ENCODE results near the gene NAV2.

The NAV2 gene

GRCh38 chr11:19832086-19832750 is 119.6 kb downstream of the NAV2 start:
- Histone ChIP-seq H3K9me3 (ENCODE audit: low read depth, low read length) (no peaks in the 10 kb centered on the region), H3K27ac (no peak overlapping the region), H3K9ac (ENCODE audit: insufficient read length) (no peak overlapping the region), H3K36me3 (ENCODE audit: insufficient read depth, low read length) (no peaks in the 10 kb centered on the region), H3K4me3 (no peak overlapping the region)
- TF ChIP-seq FOXP2 (optimal IDR thresholded peaks at IDR 0.05; ENCODE audit: control extremely low read depth, extremely low read length, insufficient read depth) (no peak), EZH2 (IDR thresholded peaks at IDR 0.05) (no peak)
- DNase-seq (ENCODE audit: low read depth, low spot score), result no peak

DNA sequence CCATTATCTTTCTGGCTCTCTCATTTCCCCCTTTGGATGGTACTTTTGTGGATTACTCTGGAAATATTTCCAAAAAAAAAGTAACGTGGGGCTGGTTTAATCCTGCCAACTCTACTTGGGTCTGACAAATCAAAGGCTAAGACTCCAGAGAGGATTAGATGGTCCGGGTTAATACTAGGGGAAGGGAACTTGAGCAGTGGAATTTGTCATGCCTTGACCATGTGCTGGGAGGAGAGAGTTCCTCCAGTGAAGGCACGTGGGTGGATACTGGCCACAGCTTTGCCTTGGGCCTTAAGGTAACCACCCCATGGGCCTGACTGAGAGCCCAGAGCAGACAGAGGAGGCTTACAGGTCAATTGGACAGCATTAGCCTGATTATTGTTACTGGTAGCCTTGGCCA is 120.3 kb downstream of the NAV2 start:
- no peak for DNase-seq (ENCODE audit: low read depth, low spot score)
- Histone ChIP-seq H3K9ac (ENCODE audit: insufficient read length) (no peak overlapping the region), H3K9me3 (ENCODE audit: low read depth, low read length) (no peaks in the 10 kb centered on the region), H3K36me3 (ENCODE audit: insufficient read depth, low read length) (no peaks in the 10 kb centered on the region), H3K4me3 (no peak overlapping the region), H3K27ac (no peak overlapping the region)
- TF ChIP-seq EZH2 (IDR thresholded peaks at IDR 0.05) (no peak), POLR2AphosphoS5 (IDR thresholded peaks at IDR 0.05; ENCODE audit: borderline replicate concordance, low read depth, low read length) (no peak), FOXP2 (optimal IDR thresholded peaks at IDR 0.05; ENCODE audit: control extremely low read depth, extremely low read length, insufficient read depth) (no peak)

DNA sequence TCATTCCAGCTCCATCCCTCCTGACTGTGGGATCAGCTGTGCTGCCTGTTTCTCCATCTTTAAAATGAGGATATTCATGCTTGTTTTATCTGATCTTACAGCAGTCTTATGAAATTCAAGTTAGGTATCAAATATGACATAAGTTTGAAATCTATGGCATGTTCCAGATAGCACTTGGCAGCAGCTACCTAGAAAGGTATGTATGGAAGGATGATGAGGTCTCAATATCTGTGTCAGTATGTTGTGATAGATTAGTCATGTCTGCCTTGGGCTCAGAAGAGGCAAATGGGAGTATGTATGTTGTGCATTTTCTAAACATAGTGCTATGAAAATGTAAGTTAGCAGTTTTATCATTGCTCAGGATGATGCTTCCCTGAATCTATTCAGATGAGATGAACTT is 122.1 kb downstream of the NAV2 start:
- no peaks in the 10 kb centered on the region for H3K9me3 ChIP-seq (ENCODE audit: low read depth, low read length)
- H3K9ac ChIP-seq (ENCODE audit: insufficient read length), result no peak overlapping the region
- H3K27ac ChIP-seq, result no peak overlapping the region
- no peaks in the 10 kb centered on the region for H3K36me3 ChIP-seq (ENCODE audit: insufficient read depth, low read length)
- no peak for TF ChIP-seq EZH2 (IDR thresholded peaks at IDR 0.05)
- TF ChIP-seq POLR2AphosphoS5 (IDR thresholded peaks at IDR 0.05; ENCODE audit: borderline replicate concordance, low read depth, low read length), result no peak
- TF ChIP-seq FOXP2 (optimal IDR thresholded peaks at IDR 0.05; ENCODE audit: control extremely low read depth, extremely low read length, insufficient read depth), result no peak
- no peak for DNase-seq (ENCODE audit: low read depth, low spot score)
- no peak overlapping the region for H3K4me3 ChIP-seq

- no peak overlapping the region for H3K9ac ChIP-seq (ENCODE audit: insufficient read length)
- no peak overlapping the region for H3K4me3 ChIP-seq
- no peak overlapping the region for H3K27ac ChIP-seq
- H3K36me3 ChIP-seq (ENCODE audit: insufficient read depth, low read length), result no peaks in the 10 kb centered on the region
- TF ChIP-seq FOXP2 (optimal IDR thresholded peaks at IDR 0.05; ENCODE audit: control extremely low read depth, extremely low read length, insufficient read depth), result no peak
- no peak for TF ChIP-seq POLR2AphosphoS5 (IDR thresholded peaks at IDR 0.05; ENCODE audit: borderline replicate concordance, low read depth, low read length)
- no peak for TF ChIP-seq EZH2 (IDR thresholded peaks at IDR 0.05)
- no peak for DNase-seq (ENCODE audit: low read depth, low spot score)
- no peaks in the 10 kb centered on the region for H3K9me3 ChIP-seq (ENCODE audit: low read depth, low read length)
Observed at GRCh38 chr11:19836666-19837065, 124.0 kb downstream of the NAV2 start.

DNA sequence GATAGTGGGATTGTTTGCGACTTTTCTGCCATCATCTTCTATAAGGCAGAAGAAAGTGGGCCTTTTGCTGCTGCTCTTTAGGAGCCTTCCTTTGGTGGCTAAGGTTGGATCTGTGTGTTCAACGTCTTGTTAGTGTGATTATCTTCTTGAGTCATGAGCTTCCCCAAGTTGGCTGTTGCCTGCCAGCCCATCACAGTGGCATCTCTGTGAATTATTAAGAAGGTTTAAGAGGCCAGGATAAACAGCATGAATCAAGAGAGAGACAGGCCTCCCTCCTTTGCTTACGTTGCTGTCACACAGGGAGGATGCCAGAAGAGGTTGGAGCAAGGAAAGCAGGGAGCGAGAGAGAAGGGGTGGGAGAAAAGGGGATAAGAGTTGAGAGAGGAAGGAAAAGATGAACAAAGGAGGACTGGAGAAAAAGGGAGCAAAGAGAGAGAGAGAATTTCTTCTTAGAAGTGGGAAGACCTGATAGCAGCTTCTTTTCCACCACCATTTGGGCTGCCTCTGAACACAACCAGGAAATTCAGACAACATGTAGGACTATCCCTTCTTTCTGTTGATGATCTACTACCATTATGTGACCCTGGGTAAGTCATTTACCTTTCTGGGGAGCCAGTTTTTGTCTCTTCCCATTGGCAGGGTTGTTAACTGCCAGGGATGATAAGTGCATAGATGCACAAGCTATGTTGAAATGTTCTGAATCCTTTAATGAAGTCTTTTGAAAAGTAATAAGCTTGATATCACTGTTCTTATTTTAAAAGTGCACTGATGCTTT is 126.5 kb downstream of the NAV2 start:
- Histone ChIP-seq H3K36me3 (ENCODE audit: insufficient read depth, low read length) (no peaks in the 10 kb centered on the region), H3K9me3 (ENCODE audit: low read depth, low read length) (no peaks in the 10 kb centered on the region), H3K9ac (ENCODE audit: insufficient read length) (no peak overlapping the region), H3K4me3 (no peak overlapping the region), H3K27ac (no peak overlapping the region)
- DNase-seq (ENCODE audit: low read depth, low spot score), result no peak
- TF ChIP-seq FOXP2 (optimal IDR thresholded peaks at IDR 0.05; ENCODE audit: control extremely low read depth, extremely low read length, insufficient read depth), result no peak
- no peak for TF ChIP-seq POLR2AphosphoS5 (IDR thresholded peaks at IDR 0.05; ENCODE audit: borderline replicate concordance, low read depth, low read length)
- no peak for TF ChIP-seq EZH2 (IDR thresholded peaks at IDR 0.05)

GRCh38 chr11:19840961-19841360 is 128.3 kb downstream of the NAV2 start:
- H3K4me3 ChIP-seq, result no peak overlapping the region
- no peak for DNase-seq (ENCODE audit: low read depth, low spot score)
- no peaks in the 10 kb centered on the region for H3K9me3 ChIP-seq (ENCODE audit: low read depth, low read length)
- no peaks in the 10 kb centered on the region for H3K36me3 ChIP-seq (ENCODE audit: insufficient read depth, low read length)
- H3K27ac ChIP-seq, result no peak overlapping the region
- TF ChIP-seq POLR2AphosphoS5 (IDR thresholded peaks at IDR 0.05; ENCODE audit: borderline replicate concordance, low read depth, low read length) (no peak), EZH2 (IDR thresholded peaks at IDR 0.05) (no peak), FOXP2 (optimal IDR thresholded peaks at IDR 0.05; ENCODE audit: control extremely low read depth, extremely low read length, insufficient read depth) (no peak)
- no peak overlapping the region for H3K9ac ChIP-seq (ENCODE audit: insufficient read length)

DNA sequence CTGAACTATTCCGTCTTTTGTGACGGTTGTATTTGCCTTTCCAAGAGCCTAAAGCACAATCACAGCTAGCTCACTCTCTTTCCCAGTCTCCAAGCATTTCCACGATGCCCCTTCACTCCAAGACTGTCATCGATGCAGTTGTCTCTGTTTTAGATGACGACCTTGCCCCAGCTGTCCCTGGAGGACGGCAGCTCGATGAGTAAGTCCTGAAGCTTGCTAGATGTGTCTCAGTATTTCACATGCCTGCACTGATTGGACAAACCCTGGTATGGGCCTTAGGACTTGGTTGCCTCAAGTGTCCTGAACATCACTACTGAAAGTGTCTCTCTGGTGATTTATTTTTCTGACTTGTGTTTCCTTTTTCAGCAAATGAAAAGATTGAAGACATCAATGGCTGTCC is 129.9 kb downstream of the NAV2 start:
- TF ChIP-seq EZH2 (IDR thresholded peaks at IDR 0.05) (no peak), FOXP2 (optimal IDR thresholded peaks at IDR 0.05; ENCODE audit: control extremely low read depth, extremely low read length, insufficient read depth) (no peak), POLR2AphosphoS5 (IDR thresholded peaks at IDR 0.05; ENCODE audit: borderline replicate concordance, low read depth, low read length) (no peak)
- Histone ChIP-seq H3K9ac (ENCODE audit: insufficient read length) (no peak overlapping the region), H3K4me3 (no peak overlapping the region), H3K36me3 (ENCODE audit: insufficient read depth, low read length) (no peaks in the 10 kb centered on the region), H3K27ac (no peak overlapping the region), H3K9me3 (ENCODE audit: low read depth, low read length) (no peaks in the 10 kb centered on the region)
- DNase-seq (ENCODE audit: low read depth, low spot score), result no peak

DNA sequence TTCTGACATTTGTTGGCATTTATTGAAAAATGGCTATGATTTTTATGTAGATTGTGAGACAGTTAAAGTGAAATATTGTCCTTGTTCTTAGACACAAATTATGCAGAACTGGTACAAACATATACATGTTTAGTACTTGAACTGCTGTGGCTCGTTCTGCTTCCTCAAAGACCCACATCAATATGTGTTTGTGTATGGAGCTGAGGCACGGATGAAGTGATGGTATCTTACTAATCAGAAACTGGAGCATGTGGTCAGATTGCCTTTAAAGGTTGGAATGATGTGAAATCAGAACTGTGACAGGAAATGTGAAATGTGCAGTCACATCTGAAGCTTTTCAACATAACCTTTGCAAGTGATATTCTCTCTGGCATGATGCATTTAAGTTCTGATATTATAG is 130.4 kb downstream of the NAV2 start:
- Histone ChIP-seq H3K4me3 (no peak overlapping the region), H3K27ac (no peak overlapping the region), H3K9ac (ENCODE audit: insufficient read length) (no peak overlapping the region), H3K9me3 (ENCODE audit: low read depth, low read length) (no peaks in the 10 kb centered on the region), H3K36me3 (ENCODE audit: insufficient read depth, low read length) (no peaks in the 10 kb centered on the region)
- TF ChIP-seq POLR2AphosphoS5 (IDR thresholded peaks at IDR 0.05; ENCODE audit: borderline replicate concordance, low read depth, low read length), result no peak
- TF ChIP-seq EZH2 (IDR thresholded peaks at IDR 0.05), result no peak
- TF ChIP-seq FOXP2 (optimal IDR thresholded peaks at IDR 0.05; ENCODE audit: control extremely low read depth, extremely low read length, insufficient read depth), result no peak
- no peak for DNase-seq (ENCODE audit: low read depth, low spot score)

Data from SK-N-MC (cell line).